Left lung (tissue), 10 donors: ENCODE results near the gene TIPARP. TPM values are rescaled to one million over a fixed set of nuclear protein-coding genes. Genes with fewer than 3 reads are reported as not detected.
A peak's percentile ranks its signal among the peaks of the same experiment; 100 is the strongest.

Experiments used
- ATAC-seq: fragments of 200-7000 bp; cut with Tn5 transposase; one replicate; pipeline ENCODE4 v1.9.1; 2020; ENCODE audit warnings: moderate library complexity
- DNase-seq, 4 donors: peaks; one replicate each; pipeline ENCODE4 v3.0.0-alpha.2; 2013 to 2020
- H3K27ac ChIP-seq, 2 donors: fragments of 200-600 bp; sonication (generic) in 1 of 2; one replicate each; pipeline versions ENCODE4 v1.5.0 to v1.8.0; 2020 to 2021
- H3K27me3 ChIP-seq, 2 donors: fragments of 200-600 bp; sonication (generic) in 1 of 2; one replicate each; pipeline versions ENCODE4 v1.5.0 to v1.8.0; 2020 to 2021
- H3K36me3 ChIP-seq, 2 donors: fragments of 200-600 bp; sonication (generic) in 1 of 2; one replicate each; pipeline versions ENCODE4 v1.5.0 to v1.8.0; 2020 to 2021
- H3K4me1 ChIP-seq, 2 donors: fragments of 200-600 bp; one replicate each; pipeline ENCODE4 v1.8.0; 2021
- H3K4me3 ChIP-seq, 2 donors: fragments of 200-600 bp; sonication (generic) in 1 of 2; one replicate each; pipeline versions ENCODE4 v1.5.0 to v1.8.0; 2020 to 2021; ENCODE audit warnings: mild to moderate bottlenecking in 1 of 2
- H3K9me3 ChIP-seq, 2 donors: fragments of 200-600 bp; sonication (generic) in 1 of 2; one replicate each; pipeline versions ENCODE4 v1.5.0 to v1.8.0; 2020 to 2021
- intact Hi-C, 2 donors: fragments of 100-400 bp; cut with DNase I; formaldehyde crosslinking; loops; one replicate each; pipeline versions ENCODE4 v1.11.2 to v1.14.2; 2022
- polyA plus RNA-seq, 6 donors: library from polyadenylated mRNA; unstranded; fragments of 120-200 nt; gene quantifications; one replicate each; pipeline ENCODE4 v1.2.1, GENCODE V29; 2013; ENCODE audit not compliant: insufficient read length in 6 of 6
- total RNA-seq, 2 donors: library from RNA; stranded (reverse); fragmentation: NEBNext Ultra II Directional; extraction: Animal tissue kit (Norgen Biotek cat#: 25700); gene quantifications; one replicate each; pipeline ENCODE4 v1.2.1, GENCODE V29; 2021
- TF ChIP-seq, protein P1 (sequence below), 2 donors: fragments of 200-600 bp; sonication (generic) in 1 of 2; IDR thresholded peaks; one replicate each; pipeline versions ENCODE4 v1.5.0 to v1.8.0; 2021; ENCODE audit warnings: antibody characterized with exemption in 2 of 2
- donor health status: DM: no; HTN: yes; CAD: no.
- donor health status: DM: no; HTN: no; CAD: no.

Gene TIPARP
- total and polyA plus RNA-seq, 8 donors, result 21.0 to 49.5 (median 28.1) TPM

DNA sequence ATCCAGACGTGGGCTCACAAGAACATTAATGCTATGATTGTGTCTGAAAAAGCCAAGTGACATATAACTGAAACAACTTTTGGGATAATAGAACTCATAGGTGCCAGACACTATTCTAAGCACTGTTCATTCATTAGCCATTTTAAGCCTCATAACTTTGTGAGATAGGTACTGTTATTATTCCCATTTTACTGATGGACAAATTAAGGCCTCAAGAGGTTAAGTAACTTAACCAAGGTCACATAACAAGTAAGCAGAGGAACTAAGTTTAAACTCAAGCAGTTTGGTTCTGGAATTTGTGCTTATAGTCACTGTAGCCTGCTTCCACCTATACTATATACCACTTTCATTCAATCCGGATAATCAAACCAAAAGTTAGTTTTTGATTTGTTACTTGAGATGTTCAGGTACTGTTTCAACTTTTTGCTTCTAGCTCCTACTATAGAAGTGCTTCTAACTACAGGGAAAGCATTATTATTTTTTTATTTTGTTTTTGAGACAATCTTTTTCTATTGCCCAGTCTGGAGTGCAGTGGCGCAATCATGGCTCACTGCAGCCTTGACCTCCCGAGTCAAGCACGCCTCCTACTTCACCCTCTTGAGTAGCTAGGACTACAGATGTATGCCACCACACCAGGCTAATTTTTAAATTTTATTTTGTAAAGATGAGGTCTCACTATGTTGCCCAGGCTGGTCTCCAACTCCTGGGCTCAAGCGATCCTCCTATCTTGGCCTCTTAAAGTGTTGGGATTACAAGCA lies 41.9 kb downstream of the TIPARP start:
- peaks cover 0 to 11% of the 10 kb centered on the region in 2 donors for H3K36me3 ChIP-seq
- H3K9me3 ChIP-seq, result no peaks in the 10 kb centered on the region
- H3K27me3 ChIP-seq, result no peaks in the 10 kb centered on the region
- ATAC-seq (peak; percentile 62), DNase-seq (peak in 1 of 4 donors; percentile 43)
- intact Hi-C loops, result no loop called here
- H3K27ac ChIP-seq, result no peak overlapping the region
- TF ChIP-seq, protein P1, sequence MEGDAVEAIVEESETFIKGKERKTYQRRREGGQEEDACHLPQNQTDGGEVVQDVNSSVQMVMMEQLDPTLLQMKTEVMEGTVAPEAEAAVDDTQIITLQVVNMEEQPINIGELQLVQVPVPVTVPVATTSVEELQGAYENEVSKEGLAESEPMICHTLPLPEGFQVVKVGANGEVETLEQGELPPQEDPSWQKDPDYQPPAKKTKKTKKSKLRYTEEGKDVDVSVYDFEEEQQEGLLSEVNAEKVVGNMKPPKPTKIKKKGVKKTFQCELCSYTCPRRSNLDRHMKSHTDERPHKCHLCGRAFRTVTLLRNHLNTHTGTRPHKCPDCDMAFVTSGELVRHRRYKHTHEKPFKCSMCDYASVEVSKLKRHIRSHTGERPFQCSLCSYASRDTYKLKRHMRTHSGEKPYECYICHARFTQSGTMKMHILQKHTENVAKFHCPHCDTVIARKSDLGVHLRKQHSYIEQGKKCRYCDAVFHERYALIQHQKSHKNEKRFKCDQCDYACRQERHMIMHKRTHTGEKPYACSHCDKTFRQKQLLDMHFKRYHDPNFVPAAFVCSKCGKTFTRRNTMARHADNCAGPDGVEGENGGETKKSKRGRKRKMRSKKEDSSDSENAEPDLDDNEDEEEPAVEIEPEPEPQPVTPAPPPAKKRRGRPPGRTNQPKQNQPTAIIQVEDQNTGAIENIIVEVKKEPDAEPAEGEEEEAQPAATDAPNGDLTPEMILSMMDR (IDR thresholded peaks at IDR 0.05), result no peak
- no peak overlapping the region for H3K4me3 ChIP-seq
- H3K4me1 ChIP-seq, result no peaks in the 10 kb centered on the region

DNA sequence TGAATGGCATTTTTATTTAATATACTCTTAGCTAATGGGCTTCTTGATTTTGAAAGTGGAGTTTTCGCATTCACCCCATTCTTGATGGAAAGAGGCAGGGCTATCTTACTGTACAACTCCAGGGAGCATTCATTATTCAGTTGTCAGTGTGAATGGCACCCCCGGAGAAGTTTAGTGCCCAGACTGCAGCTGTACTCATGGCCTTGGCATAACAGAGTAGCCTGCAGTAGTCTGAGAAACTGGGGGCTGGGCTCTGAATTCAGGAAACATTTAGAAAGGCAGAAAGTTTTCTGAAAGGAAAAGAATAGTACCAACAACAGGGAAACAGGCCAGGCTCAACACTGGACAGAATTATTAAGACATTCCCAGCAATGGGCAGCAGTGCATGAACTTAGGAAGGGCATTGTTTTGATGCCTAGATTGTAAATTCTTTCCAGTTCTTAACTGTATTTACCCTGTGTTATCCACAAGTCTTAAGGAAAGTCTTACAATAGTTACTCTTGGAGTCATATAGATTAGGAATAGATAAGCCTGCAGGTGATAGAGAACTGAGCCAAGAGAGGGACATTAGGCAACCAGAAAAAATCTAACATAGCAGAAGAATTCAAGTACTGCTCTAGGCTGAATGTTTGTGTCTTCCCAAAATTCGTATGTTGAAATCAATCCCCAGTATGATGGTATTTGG lies 44.4 kb downstream of the TIPARP start:
- Histone ChIP-seq H3K27ac (no peak overlapping the region), H3K27me3 (no peaks in the 10 kb centered on the region), H3K9me3 (no peaks in the 10 kb centered on the region), H3K4me3 (no peak overlapping the region), H3K4me1 (no peaks in the 10 kb centered on the region), H3K36me3 (peaks cover 0 to 11% of the 10 kb centered on the region in 2 donors)
- DNase-seq (no peak), ATAC-seq (peak; percentile 52)
- intact Hi-C loops, result no loop called here
- TF ChIP-seq, protein P1 (IDR thresholded peaks at IDR 0.05), result no peak

DNA sequence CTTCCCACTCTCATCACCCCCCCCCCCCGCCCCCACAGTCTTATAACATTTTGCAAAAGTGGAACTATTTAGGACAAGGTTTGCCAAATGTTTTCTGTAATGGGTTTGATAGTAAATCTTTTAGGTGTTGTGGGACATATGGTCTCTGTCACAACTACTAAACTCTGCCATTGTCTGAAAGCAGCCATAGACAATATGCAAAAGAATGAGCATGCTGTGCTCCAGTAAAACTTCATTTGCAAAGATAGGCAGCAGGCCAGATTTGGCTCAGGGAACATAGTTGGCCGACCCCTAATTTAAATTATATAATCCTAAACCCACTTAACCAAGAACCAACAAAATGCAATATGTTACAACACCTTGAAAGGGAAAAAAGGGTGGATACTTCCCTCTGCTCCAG lies 46.4 kb downstream of the TIPARP start:
- intact Hi-C loops, result no loop called here
- no peaks in the 10 kb centered on the region for H3K27me3 ChIP-seq
- no peak overlapping the region for H3K4me3 ChIP-seq
- no peaks in the 10 kb centered on the region for H3K9me3 ChIP-seq
- DNase-seq (no peak), ATAC-seq (no peak)
- TF ChIP-seq, protein P1 (IDR thresholded peaks at IDR 0.05), result no peak
- H3K36me3 ChIP-seq, result peaks cover 0 to under 1% of the 10 kb centered on the region in 2 donors
- H3K27ac ChIP-seq, result no peak overlapping the region
- H3K4me1 ChIP-seq, result no peaks in the 10 kb centered on the region

DNA sequence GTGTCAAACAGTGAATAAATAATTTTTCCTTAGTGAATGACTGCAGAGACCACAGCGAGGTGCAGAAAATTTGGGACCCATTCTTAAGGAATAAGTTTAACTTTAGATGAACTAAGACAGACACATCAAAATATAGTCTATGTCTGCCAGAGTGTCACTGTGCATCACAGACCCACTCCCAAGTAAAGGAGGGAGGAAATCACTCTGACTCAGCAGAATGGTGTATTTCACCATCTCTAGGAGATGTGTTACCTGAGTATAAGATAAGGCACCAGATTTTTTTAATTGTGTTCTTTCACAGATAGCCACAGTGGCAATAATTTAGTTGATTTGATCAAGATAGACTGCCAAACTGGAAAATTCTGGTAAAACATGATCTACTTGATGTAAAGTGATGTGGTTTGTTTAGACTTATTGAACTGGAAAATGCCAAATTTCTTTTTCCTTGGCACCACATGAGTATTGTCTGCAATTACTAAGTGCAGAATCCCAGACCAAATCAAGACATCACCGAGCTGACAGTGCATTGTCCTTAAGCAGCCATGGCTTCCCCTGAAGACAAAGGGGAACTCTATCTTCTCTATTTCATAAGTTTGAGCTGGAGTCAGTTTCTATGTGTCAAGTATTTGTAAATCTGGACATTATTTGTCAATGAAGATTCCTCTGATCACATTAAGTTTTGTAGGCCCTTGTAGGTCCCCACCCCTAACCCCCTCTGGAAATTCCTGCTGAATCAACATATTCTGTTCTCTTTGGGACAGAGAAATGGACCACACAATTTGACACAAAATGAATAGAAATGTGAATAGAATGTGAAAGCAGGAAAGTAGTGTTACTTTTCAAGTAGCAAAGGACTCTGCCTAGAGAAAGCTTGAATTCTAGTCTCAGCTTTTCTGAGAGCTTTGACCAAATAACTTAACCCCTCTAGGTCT lies 47.6 kb downstream of the TIPARP start:
- TF ChIP-seq, protein P1 (IDR thresholded peaks at IDR 0.05), result no peak
- H3K27me3 ChIP-seq, result no peaks in the 10 kb centered on the region
- ATAC-seq (no peak), DNase-seq (no peak)
- no peak overlapping the region for H3K4me3 ChIP-seq
- H3K4me1 ChIP-seq, result no peaks in the 10 kb centered on the region
- no peaks in the 10 kb centered on the region for H3K9me3 ChIP-seq
- intact Hi-C loops, result no loop called here
- no peak overlapping the region for H3K27ac ChIP-seq
- H3K36me3 ChIP-seq, result no peaks in the 10 kb centered on the region
